Testis (tissue), 2 donors: ENCODE results near the gene ATP10A.

Source experiments
- POLR2A ChIP-seq: fragments of 450-650 bp; IDR thresholded peaks from one replicate; pipeline ENCODE4 v1.6.1; 2017; ENCODE audit warnings: antibody characterized with exemption, mild to moderate bottlenecking, moderate library complexity
- TF ChIP-seq, protein P1 (sequence below), 3 experiments: fragments of 450-650 bp in 2 of 3; fragments of 200-600 bp in 1 of 3; sonication (generic) in 1 of 3; IDR thresholded peaks; one replicate each; pipeline ENCODE4 v1.5.1; 2016 to 2019; ENCODE audit warnings: antibody characterized with exemption in 3 of 3, mild to moderate bottlenecking in 2 of 3, moderate library complexity in 1 of 3

DNA sequence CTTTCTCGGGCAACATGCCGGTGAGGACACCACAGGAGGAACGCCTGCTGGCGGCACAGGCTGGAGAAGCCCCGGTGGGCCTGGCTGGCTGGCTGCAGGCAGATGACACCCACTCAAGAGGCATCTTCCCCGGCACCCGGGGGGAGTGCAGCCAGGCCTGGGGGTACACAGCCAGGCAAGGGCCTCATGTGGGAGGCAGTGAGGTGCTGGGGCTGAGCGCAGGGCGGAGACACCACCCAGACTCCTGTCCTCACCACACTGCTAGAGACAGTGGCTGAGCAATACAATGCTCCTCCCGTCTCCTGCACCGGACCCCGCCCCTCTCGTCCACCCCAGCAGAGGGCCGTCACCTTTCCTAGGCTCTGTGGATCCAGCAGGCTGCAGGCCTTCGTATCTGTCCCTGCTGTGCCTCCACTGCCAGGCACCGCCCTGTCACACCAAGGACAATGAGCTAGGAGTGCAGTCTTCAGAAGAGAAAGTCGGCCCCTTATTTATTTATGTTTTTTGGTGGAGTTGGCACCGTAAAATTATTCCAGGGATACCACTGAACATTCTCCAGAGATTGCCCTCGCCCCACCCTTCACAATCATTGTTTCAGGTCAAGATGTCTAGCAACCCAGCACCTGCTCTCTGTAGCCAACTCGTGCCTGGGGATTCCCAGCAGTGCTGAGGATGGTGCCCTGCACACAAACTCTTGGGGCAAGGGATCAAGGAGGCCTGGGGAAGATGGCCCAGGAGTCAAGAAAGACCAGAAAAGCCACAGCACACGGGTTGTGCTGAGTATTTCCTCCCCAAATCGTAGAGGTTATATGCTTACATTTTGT, 129.1 kb downstream of the ATP10A start:
- TF ChIP-seq, protein P1, sequence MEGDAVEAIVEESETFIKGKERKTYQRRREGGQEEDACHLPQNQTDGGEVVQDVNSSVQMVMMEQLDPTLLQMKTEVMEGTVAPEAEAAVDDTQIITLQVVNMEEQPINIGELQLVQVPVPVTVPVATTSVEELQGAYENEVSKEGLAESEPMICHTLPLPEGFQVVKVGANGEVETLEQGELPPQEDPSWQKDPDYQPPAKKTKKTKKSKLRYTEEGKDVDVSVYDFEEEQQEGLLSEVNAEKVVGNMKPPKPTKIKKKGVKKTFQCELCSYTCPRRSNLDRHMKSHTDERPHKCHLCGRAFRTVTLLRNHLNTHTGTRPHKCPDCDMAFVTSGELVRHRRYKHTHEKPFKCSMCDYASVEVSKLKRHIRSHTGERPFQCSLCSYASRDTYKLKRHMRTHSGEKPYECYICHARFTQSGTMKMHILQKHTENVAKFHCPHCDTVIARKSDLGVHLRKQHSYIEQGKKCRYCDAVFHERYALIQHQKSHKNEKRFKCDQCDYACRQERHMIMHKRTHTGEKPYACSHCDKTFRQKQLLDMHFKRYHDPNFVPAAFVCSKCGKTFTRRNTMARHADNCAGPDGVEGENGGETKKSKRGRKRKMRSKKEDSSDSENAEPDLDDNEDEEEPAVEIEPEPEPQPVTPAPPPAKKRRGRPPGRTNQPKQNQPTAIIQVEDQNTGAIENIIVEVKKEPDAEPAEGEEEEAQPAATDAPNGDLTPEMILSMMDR (IDR thresholded peaks at IDR 0.05) = no peak
- no peak for TF ChIP-seq POLR2A
